ENCODE data around the gene ADAD2.

Gene ADAD2

GRCh38 chr16:84176192-84177053 is 14.5 kb upstream of the ADAD2 start:
- no peaks in the 10 kb centered on the region for H3K79me2 ChIP-seq (ENCODE audit: low read length)
- H3K4me1 ChIP-seq (ENCODE audit: low read length): peaks cover 12% of the 10 kb centered on the region; the same call in 1 of the 2 replicates
- peak overlapping the region; percentile 69 for H3K9ac ChIP-seq (ENCODE audit: low read length)
- H3K27me3 ChIP-seq (replicated peaks; ENCODE audit: insufficient read depth, low read length): no peaks in the 10 kb centered on the region
- TF ChIP-seq EZH2phosphoT487 (IDR thresholded peaks at IDR 0.05; ENCODE audit: low read length) (no peak), CTCF (IDR thresholded peaks at IDR 0.05; ENCODE audit: low read length) (no peak), EZH2 (optimal IDR thresholded peaks at IDR 0.05; ENCODE audit: low read depth, low read length) (no peak)
- peak overlapping the region; percentile 27; the same call in 1 of the 2 replicates for H3K4me3 ChIP-seq (ENCODE audit: low read length)
- no peaks in the 10 kb centered on the region for H3K36me3 ChIP-seq (replicated peaks; ENCODE audit: insufficient read depth, low read length)
- no peak for DNase-seq
- peak overlapping the region; percentile 68 for H3K4me2 ChIP-seq (ENCODE audit: low read depth, low read length)
- no peaks in the 10 kb centered on the region for H3F3A ChIP-seq (ENCODE audit: insufficient read depth, low read length)
- no peaks in the 10 kb centered on the region for H4K20me1 ChIP-seq (ENCODE audit: insufficient read depth, low read length)
- H3K9me2 ChIP-seq (replicated peaks; ENCODE audit: insufficient read depth, low read length): no peaks in the 10 kb centered on the region
- H3K27ac ChIP-seq (ENCODE audit: low read length): peak overlapping the region; percentile 80; the same call in 1 of the 2 replicates
- H2AFZ ChIP-seq (ENCODE audit: low read length): 0 out of 2 replicates have a peak overlapping the region, but pooled peaks have one; percentile 30
- no peaks in the 10 kb centered on the region for H3K9me3 ChIP-seq (replicated peaks; ENCODE audit: insufficient read depth, low read length)

- Histone ChIP-seq H4K20me1 (ENCODE audit: insufficient read depth, low read length) (no peaks in the 10 kb centered on the region), H3K36me3 (replicated peaks; ENCODE audit: insufficient read depth, low read length) (no peaks in the 10 kb centered on the region)
Observed at GRCh38 chr16:84177741-84178073, 13.2 kb upstream of the ADAD2 start.

GRCh38 chr16:84178146-84178765 is 12.7 kb upstream of the ADAD2 start:
- H3F3A ChIP-seq (ENCODE audit: insufficient read depth, low read length): no peaks in the 10 kb centered on the region
- no peaks in the 10 kb centered on the region for H3K27me3 ChIP-seq (replicated peaks; ENCODE audit: insufficient read depth, low read length)
- no peaks in the 10 kb centered on the region for H3K9me2 ChIP-seq (replicated peaks; ENCODE audit: insufficient read depth, low read length)
- TF ChIP-seq CTCF (IDR thresholded peaks at IDR 0.05; ENCODE audit: low read length) (no peak), EZH2phosphoT487 (IDR thresholded peaks at IDR 0.05; ENCODE audit: low read length) (no peak), EZH2 (optimal IDR thresholded peaks at IDR 0.05; ENCODE audit: low read depth, low read length) (no peak)
- no peaks in the 10 kb centered on the region for H3K36me3 ChIP-seq (replicated peaks; ENCODE audit: insufficient read depth, low read length)
- H3K4me1 ChIP-seq (ENCODE audit: low read length): peaks cover 12% of the 10 kb centered on the region; the same call in 1 of the 2 replicates
- H3K27ac ChIP-seq (ENCODE audit: low read length): no peak overlapping the region
- no peak overlapping the region for H3K4me2 ChIP-seq (ENCODE audit: low read depth, low read length)
- H3K4me3 ChIP-seq (ENCODE audit: low read length): no peak overlapping the region
- no peaks in the 10 kb centered on the region for H4K20me1 ChIP-seq (ENCODE audit: insufficient read depth, low read length)
- H3K79me2 ChIP-seq (ENCODE audit: low read length): no peaks in the 10 kb centered on the region
- no peak overlapping the region for H3K9ac ChIP-seq (ENCODE audit: low read length)
- H2AFZ ChIP-seq (ENCODE audit: low read length): no peak overlapping the region
- DNase-seq: no peak
- no peaks in the 10 kb centered on the region for H3K9me3 ChIP-seq (replicated peaks; ENCODE audit: insufficient read depth, low read length)

More at GRCh38 chr16:84177741-84178073, 13.2 kb upstream of the ADAD2 start:
- H2AFZ ChIP-seq (ENCODE audit: low read length): no peak overlapping the region
- DNase-seq: no peak
- no peak overlapping the region for H3K27ac ChIP-seq (ENCODE audit: low read length)
- no peaks in the 10 kb centered on the region for H3F3A ChIP-seq (ENCODE audit: insufficient read depth, low read length)
- H3K79me2 ChIP-seq (ENCODE audit: low read length): no peaks in the 10 kb centered on the region
- no peak overlapping the region for H3K4me3 ChIP-seq (ENCODE audit: low read length)
- peaks cover 12% of the 10 kb centered on the region; the same call in 1 of the 2 replicates for H3K4me1 ChIP-seq (ENCODE audit: low read length)
- H3K27me3 ChIP-seq (replicated peaks; ENCODE audit: insufficient read depth, low read length): no peaks in the 10 kb centered on the region
- no peak overlapping the region for H3K9ac ChIP-seq (ENCODE audit: low read length)
- no peak overlapping the region for H3K4me2 ChIP-seq (ENCODE audit: low read depth, low read length)
- H3K9me3 ChIP-seq (replicated peaks; ENCODE audit: insufficient read depth, low read length): no peaks in the 10 kb centered on the region
- TF ChIP-seq CTCF (IDR thresholded peaks at IDR 0.05; ENCODE audit: low read length): no peak
- no peak for TF ChIP-seq EZH2 (optimal IDR thresholded peaks at IDR 0.05; ENCODE audit: low read depth, low read length)
- no peak for TF ChIP-seq EZH2phosphoT487 (IDR thresholded peaks at IDR 0.05; ENCODE audit: low read length)
- no peaks in the 10 kb centered on the region for H3K9me2 ChIP-seq (replicated peaks; ENCODE audit: insufficient read depth, low read length)

Measured in MM.1S (cell line).